HCT116 (cell line): Measurements from ENCODE around the gene SAMD14.

ENCODE experiments used
- CEBPB ChIP-seq: IDR thresholded peaks from 2 replicates; pipeline ENCODE4 v1.6.1; 2012; ENCODE audit warnings: low read depth
- CTCF ChIP-seq, 3 experiments: fragments of 200-600 bp in 1 of 3; sonication (generic) in 1 of 3; IDR thresholded peaks in 2 of 3; conservative IDR thresholded peaks in 1 of 3; 2 replicates each; pipeline ENCODE4 v1.5.1; 2012 to 2017; ENCODE audit warnings: low read depth in 2 of 3, low read length in 2 of 3, antibody characterized with exemption in 1 of 3, borderline replicate concordance in 1 of 3, control low read depth in 1 of 3, mild to moderate bottlenecking in 1 of 3, mixed read lengths in 1 of 3, mixed run types in 1 of 3, moderate library complexity in 1 of 3; ENCODE audit not compliant: insufficient read depth in 1 of 3
- EZH2 ChIP-seq: fragments of 200-600 bp; sonication (generic); IDR thresholded peaks from 2 replicates; pipeline ENCODE4 v1.6.1; 2017; ENCODE audit warnings: antibody characterized with exemption, mixed run types
- JUND ChIP-seq: IDR thresholded peaks from 2 replicates; pipeline ENCODE4 v1.6.1; 2012
- POLR2AphosphoS5 ChIP-seq: IDR thresholded peaks from 2 replicates; pipeline ENCODE4 v1.6.1; 2011; ENCODE audit warnings: mild to moderate bottlenecking, low read depth, low read length, moderate library complexity
- REST ChIP-seq: IDR thresholded peaks from 2 replicates; pipeline ENCODE4 v1.6.1; 2012; ENCODE audit warnings: low read depth
- ZNF274 ChIP-seq: fragments of 200-500 bp; sonication (Bioruptor generic); IDR thresholded peaks from 2 replicates; pipeline ENCODE4 v1.6.1; 2014; ENCODE audit warnings: mild to moderate bottlenecking, low read depth, low read length, inconsistent platforms
- TF ChIP-seq, protein P1 (sequence below): IDR thresholded peaks from 2 replicates; pipeline ENCODE4 v1.6.1; 2012

DNA sequence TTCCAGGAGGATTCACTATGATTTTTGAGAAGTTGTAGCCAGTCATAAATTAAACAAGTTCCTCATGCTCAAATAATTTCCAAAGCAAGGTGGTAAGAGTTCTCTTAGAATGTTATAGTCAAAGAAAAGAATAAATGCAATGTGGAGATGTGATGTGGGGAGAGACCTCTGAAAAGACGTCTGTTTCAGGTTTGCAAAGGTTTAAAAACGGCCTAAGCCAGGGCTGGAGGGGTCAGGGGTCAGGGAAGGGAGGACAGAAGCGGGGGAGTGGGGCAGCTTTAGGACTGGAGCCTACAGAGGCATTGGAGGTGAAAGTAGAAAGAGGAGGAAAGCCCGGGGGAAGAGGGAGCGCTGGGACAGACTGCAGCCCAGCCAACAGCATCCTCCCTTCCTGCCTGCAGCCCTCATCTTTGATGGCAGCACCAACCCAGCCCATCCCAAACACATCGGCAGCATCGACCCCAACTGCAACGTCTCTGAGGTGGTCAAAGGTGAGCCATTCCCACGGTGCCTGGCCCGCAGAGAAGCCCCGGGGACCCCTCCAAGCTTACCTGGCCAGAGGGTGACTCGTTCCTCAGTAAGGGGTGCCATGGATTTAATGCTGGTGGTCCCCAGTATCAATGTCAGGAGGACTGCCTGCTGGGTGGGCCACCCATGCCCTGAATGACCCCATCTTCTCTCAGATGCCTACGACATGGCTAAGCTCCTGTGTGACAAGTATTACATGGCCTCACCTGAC, 23.4 kb downstream of the SAMD14 start:
- TF ChIP-seq ZNF274 = no peak
- no peak for TF ChIP-seq REST
- TF ChIP-seq, protein P1, sequence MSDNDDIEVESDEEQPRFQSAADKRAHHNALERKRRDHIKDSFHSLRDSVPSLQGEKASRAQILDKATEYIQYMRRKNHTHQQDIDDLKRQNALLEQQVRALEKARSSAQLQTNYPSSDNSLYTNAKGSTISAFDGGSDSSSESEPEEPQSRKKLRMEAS = no peak
- TF ChIP-seq CTCF (IDR thresholded peaks at IDR 0.05 in 2 of 3, conservative IDR thresholded peaks at IDR 0.05 in 1 of 3; ENCODE audit: borderline replicate concordance in 1 of 3, insufficient read depth in 1 of 3, low read depth in 2 of 3, low read length in 2 of 3) = no peak
- no peak for TF ChIP-seq EZH2
- TF ChIP-seq CEBPB = no peak
- TF ChIP-seq POLR2AphosphoS5 = no peak
- no peak for TF ChIP-seq JUND
